Measurements from ENCODE around the gene EQTN.

DNA sequence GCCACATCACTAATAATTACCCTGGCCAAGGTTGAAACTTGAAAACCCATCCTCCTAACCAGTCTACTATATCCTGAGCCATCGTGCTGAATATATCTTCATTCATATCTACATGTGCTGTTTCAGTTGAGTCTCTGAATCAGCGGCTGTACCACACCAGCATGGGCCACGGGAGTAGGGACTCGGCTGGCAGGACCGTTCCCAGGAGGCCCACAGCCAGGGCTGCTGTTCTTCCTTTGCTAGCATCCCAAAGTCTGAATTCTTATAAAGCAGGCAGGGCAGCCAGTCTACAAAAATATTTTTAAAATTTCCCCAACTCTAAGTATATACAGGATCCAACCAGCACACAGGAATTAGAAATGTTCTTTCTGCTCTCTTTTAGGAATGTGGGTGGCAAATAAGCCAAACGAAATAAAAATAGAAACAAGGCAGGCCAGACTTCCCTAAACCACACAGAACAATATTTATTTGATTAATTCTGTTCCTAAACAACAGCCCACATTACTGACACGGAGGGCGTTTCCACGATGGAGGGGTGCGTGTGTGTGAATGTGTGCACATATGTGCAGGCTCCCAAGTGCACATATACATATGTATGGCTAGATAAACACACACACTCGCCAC is 42.8 kb upstream of the EQTN start:
- TF ChIP-seq EZH2 (IDR thresholded peaks at IDR 0.05; ENCODE audit: insufficient read depth, poor library complexity, severe bottlenecking) (no peak), EZH2phosphoT487 (IDR thresholded peaks at IDR 0.05; ENCODE audit: insufficient read depth, low read depth) (no peak)
